Measurements from ENCODE around the gene IL13RA1.

IL13RA1 gene

GRCh38 chrX:118736394-118737010 is 9.1 kb downstream of the IL13RA1 start:
- TF ChIP-seq FOXP2 (optimal IDR thresholded peaks at IDR 0.05; ENCODE audit: borderline replicate concordance, extremely low read depth, extremely low read length, insufficient read depth) (no peak), SIN3A (IDR thresholded peaks at IDR 0.05; ENCODE audit: borderline replicate concordance, insufficient read depth, low read length) (no peak), POLR2AphosphoS5 (IDR thresholded peaks at IDR 0.05; ENCODE audit: low read depth, low read length) (no peak), TAF1 (IDR thresholded peaks at IDR 0.05; ENCODE audit: borderline replicate concordance, insufficient read depth, low read length) (no peak)
- TF ChIP-seq, protein P1, sequence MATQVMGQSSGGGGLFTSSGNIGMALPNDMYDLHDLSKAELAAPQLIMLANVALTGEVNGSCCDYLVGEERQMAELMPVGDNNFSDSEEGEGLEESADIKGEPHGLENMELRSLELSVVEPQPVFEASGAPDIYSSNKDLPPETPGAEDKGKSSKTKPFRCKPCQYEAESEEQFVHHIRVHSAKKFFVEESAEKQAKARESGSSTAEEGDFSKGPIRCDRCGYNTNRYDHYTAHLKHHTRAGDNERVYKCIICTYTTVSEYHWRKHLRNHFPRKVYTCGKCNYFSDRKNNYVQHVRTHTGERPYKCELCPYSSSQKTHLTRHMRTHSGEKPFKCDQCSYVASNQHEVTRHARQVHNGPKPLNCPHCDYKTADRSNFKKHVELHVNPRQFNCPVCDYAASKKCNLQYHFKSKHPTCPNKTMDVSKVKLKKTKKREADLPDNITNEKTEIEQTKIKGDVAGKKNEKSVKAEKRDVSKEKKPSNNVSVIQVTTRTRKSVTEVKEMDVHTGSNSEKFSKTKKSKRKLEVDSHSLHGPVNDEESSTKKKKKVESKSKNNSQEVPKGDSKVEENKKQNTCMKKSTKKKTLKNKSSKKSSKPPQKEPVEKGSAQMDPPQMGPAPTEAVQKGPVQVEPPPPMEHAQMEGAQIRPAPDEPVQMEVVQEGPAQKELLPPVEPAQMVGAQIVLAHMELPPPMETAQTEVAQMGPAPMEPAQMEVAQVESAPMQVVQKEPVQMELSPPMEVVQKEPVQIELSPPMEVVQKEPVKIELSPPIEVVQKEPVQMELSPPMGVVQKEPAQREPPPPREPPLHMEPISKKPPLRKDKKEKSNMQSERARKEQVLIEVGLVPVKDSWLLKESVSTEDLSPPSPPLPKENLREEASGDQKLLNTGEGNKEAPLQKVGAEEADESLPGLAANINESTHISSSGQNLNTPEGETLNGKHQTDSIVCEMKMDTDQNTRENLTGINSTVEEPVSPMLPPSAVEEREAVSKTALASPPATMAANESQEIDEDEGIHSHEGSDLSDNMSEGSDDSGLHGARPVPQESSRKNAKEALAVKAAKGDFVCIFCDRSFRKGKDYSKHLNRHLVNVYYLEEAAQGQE (IDR thresholded peaks at IDR 0.05; ENCODE audit: insufficient read depth in 1 of 2, low read depth in 2 of 2, low read length in 2 of 2): no peak

DNA sequence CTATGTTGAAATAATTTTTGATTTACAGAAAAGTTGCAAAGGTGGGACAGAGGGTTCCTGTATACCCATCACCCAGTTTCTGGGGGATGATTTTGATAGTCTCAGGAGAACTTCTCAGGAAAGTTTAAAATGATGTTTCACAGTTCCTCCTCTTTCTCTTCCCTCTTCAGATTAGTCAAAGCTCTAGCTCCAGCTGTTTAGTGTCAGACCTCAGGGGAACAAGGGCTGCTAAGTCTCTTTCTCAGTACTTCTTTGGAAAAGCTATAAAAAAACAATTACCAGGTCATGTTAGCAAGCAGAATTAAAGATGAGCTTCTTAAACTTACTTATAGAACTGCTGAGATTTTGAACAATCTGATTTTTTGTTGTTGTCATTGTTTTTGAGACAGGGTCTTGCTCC is 12.2 kb downstream of the IL13RA1 start:
- TF ChIP-seq TAF1 (IDR thresholded peaks at IDR 0.05; ENCODE audit: borderline replicate concordance, insufficient read depth, low read length) (no peak), FOXP2 (optimal IDR thresholded peaks at IDR 0.05; ENCODE audit: borderline replicate concordance, extremely low read depth, extremely low read length, insufficient read depth) (no peak), POLR2AphosphoS5 (IDR thresholded peaks at IDR 0.05; ENCODE audit: low read depth, low read length) (no peak), SIN3A (IDR thresholded peaks at IDR 0.05; ENCODE audit: borderline replicate concordance, insufficient read depth, low read length) (no peak)
- TF ChIP-seq, protein P1 (IDR thresholded peaks at IDR 0.05; ENCODE audit: insufficient read depth in 1 of 2, low read depth in 2 of 2, low read length in 2 of 2): no peak

DNA sequence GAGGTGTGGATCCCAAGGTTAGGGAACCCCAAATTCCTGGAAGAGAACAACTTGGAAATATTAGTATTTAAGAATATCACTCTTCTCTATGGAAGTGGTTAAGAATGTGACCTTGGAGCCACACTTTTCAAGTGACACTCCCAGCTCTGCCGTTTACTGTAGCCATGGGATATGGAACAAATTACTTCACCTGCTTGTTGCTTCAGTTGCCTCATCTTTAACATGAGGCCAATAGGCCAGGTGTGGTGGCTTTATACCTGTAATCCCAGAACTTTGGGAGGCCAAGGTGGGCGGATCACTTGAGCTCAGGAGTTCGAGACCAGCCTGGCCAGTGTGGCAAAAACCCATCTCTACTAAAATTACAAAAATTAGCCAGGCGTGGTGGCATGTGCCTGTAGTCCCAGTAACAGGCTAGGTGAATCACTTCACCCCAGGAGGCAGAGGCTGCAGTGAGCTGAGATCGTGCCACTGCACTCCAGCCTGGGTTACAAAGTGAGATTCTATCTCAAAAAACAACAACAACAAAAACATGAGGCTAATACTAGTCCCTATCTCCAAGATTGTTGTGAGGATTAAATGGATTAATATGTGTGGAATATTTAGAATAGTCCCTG is 13.0 kb downstream of the IL13RA1 start:
- TF ChIP-seq SIN3A (IDR thresholded peaks at IDR 0.05; ENCODE audit: borderline replicate concordance, insufficient read depth, low read length) (no peak), FOXP2 (optimal IDR thresholded peaks at IDR 0.05; ENCODE audit: borderline replicate concordance, extremely low read depth, extremely low read length, insufficient read depth) (no peak), TAF1 (IDR thresholded peaks at IDR 0.05; ENCODE audit: borderline replicate concordance, insufficient read depth, low read length) (no peak), POLR2AphosphoS5 (IDR thresholded peaks at IDR 0.05; ENCODE audit: low read depth, low read length) (no peak)
- TF ChIP-seq, protein P1 (IDR thresholded peaks at IDR 0.05; ENCODE audit: insufficient read depth in 1 of 2, low read depth in 2 of 2, low read length in 2 of 2): no peak

GRCh38 chrX:118742176-118742575 is 14.8 kb downstream of the IL13RA1 start:
- TF ChIP-seq SIN3A (IDR thresholded peaks at IDR 0.05; ENCODE audit: borderline replicate concordance, insufficient read depth, low read length): no peak
- TF ChIP-seq FOXP2 (optimal IDR thresholded peaks at IDR 0.05; ENCODE audit: borderline replicate concordance, extremely low read depth, extremely low read length, insufficient read depth): no peak
- TF ChIP-seq TAF1 (IDR thresholded peaks at IDR 0.05; ENCODE audit: borderline replicate concordance, insufficient read depth, low read length): no peak
- no peak for TF ChIP-seq POLR2AphosphoS5 (IDR thresholded peaks at IDR 0.05; ENCODE audit: low read depth, low read length)
- TF ChIP-seq, protein P1 (IDR thresholded peaks at IDR 0.05; ENCODE audit: insufficient read depth in 1 of 2, low read depth in 2 of 2, low read length in 2 of 2): no peak
